Uterus (tissue), 4 donors: Measurements from ENCODE around the gene SCT. TPM values are rescaled to one million over a fixed set of nuclear protein-coding genes. Genes with fewer than 3 reads are reported as not detected.

Source experiments
- DNase-seq, 2 donors: peaks; one replicate each; pipeline ENCODE4 v3.0.0-alpha.2; 2019 to 2020
- H3K27ac ChIP-seq, 2 donors: fragments of 200-600 bp; sonication (generic); 1 replicate in 1 of 2; 2 replicates in 1 of 2; pipeline ENCODE4 v1.5.1; 2016 to 2018
- H3K27me3 ChIP-seq, 2 donors: fragments of 200-600 bp; sonication (generic); one replicate each; pipeline ENCODE4 v1.5.1; 2018 to 2019; ENCODE audit warnings: control low read depth in 1 of 2
- H3K36me3 ChIP-seq, 2 donors: fragments of 200-600 bp; sonication (generic); one replicate each; pipeline ENCODE4 v1.5.1; 2019; ENCODE audit warnings: control low read depth in 1 of 2
- H3K4me1 ChIP-seq, 2 donors: fragments of 200-600 bp; sonication (generic); one replicate each; pipeline ENCODE4 v1.5.1; 2018 to 2019; ENCODE audit warnings: control low read depth in 1 of 2
- H3K4me3 ChIP-seq, 2 donors: fragments of 200-600 bp; sonication (generic); 1 replicate in 1 of 2; 2 replicates in 1 of 2; pipeline ENCODE4 v1.5.1; 2018 to 2019; ENCODE audit warnings: mild to moderate bottlenecking in 1 of 2
- H3K9me3 ChIP-seq, 2 donors: fragments of 200-600 bp; sonication (generic); one replicate each; pipeline ENCODE4 v1.5.1; 2019; ENCODE audit warnings: control low read depth in 1 of 2
- POLR2A ChIP-seq, 2 donors: fragments of 450-650 bp; IDR thresholded peaks; one replicate each; pipeline ENCODE4 v1.6.1; 2016; ENCODE audit warnings: antibody characterized with exemption in 2 of 2, mild to moderate bottlenecking in 1 of 2, moderate library complexity in 1 of 2
- intact Hi-C: fragments of 100-400 bp; cut with DNase I; formaldehyde crosslinking; loops from one replicate; pipeline ENCODE4 v1.15.1; 2023; ENCODE audit warnings: low total_unique reads
- total RNA-seq, 4 donors: library from RNA; depleted of rRNA in 3 of 4; stranded (reverse); fragments of >200 nt in 3 of 4; gene quantifications; one replicate each; pipeline versions ENCODE4 v1.1.0 to v1.2.4, GENCODE V29; 2014 to 2023
- TF ChIP-seq, protein P1 (sequence below), 4 experiments: fragments of 200-600 bp in 2 of 4; fragments of 450-650 bp in 2 of 4; sonication (generic) in 2 of 4; IDR thresholded peaks; one replicate each; pipeline ENCODE4 v1.5.1; 2016 to 2019; ENCODE audit warnings: antibody characterized with exemption in 4 of 4, mild to moderate bottlenecking in 2 of 4, moderate library complexity in 1 of 4
- donor health status: DM: yes; HTN: yes; CAD: no.

Gene SCT
- total RNA-seq, 4 donors from 2014 or later: not detected

DNA sequence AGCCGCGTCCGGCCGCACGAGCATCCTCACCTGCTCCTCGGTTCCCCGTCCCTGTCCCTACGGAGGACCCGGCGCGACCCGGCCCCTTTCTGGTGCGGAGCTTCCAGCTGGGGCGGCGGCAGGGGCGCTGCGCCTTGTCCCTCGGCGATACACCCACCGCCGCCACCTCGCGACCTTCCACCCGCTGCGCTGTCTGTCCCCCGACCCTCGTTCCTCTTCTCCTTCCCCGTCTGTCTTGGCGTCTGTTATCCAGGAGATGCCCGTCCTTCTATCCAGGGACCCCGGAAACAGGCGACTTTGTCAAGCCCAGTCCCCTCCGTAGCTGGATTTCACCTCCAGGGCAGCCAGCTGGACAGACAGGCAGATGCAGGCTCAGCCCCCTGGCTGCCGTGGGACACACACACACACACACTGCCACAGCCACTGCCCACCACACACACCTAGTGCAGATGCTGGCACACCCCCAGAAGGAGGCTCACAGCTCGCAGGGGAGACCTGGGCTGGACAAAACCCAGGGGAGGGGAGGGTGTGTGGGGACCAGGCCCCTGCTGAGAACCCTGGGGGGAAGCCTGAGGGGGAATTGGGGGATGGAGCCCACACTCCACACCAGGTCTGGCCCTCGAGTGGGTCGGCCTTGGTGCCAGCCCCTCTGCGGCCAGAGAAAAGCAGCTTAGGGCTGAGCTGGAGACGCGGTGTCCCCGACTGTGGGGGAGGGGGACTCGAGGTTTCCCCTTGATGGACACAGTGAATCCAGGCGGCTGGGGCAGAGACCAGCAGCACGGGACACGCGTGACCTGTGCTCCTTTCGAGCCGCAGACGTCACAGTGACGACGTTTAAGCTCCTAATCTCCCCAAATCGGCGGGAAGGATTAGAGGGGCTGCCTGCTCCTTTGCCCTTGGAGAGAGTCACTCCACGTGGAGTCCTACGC, 10.9 kb upstream of the SCT start:
- H3K4me3 ChIP-seq: peak overlapping the region in 1 of 2 donors; percentile 10
- H3K27ac ChIP-seq: no peak overlapping the region
- H3K36me3 ChIP-seq: no peaks in the 10 kb centered on the region
- no peaks in the 10 kb centered on the region for H3K27me3 ChIP-seq
- no peaks in the 10 kb centered on the region for H3K9me3 ChIP-seq
- TF ChIP-seq, protein P1, sequence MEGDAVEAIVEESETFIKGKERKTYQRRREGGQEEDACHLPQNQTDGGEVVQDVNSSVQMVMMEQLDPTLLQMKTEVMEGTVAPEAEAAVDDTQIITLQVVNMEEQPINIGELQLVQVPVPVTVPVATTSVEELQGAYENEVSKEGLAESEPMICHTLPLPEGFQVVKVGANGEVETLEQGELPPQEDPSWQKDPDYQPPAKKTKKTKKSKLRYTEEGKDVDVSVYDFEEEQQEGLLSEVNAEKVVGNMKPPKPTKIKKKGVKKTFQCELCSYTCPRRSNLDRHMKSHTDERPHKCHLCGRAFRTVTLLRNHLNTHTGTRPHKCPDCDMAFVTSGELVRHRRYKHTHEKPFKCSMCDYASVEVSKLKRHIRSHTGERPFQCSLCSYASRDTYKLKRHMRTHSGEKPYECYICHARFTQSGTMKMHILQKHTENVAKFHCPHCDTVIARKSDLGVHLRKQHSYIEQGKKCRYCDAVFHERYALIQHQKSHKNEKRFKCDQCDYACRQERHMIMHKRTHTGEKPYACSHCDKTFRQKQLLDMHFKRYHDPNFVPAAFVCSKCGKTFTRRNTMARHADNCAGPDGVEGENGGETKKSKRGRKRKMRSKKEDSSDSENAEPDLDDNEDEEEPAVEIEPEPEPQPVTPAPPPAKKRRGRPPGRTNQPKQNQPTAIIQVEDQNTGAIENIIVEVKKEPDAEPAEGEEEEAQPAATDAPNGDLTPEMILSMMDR (IDR thresholded peaks at IDR 0.05): no peak
- TF ChIP-seq POLR2A (IDR thresholded peaks at IDR 0.05): no peak
- H3K4me1 ChIP-seq: peaks cover 0 to 16% of the 10 kb centered on the region in 2 donors
- intact Hi-C loops: no loop called here
- DNase-seq: peak in 1 of 2 donors; percentile 22

DNA sequence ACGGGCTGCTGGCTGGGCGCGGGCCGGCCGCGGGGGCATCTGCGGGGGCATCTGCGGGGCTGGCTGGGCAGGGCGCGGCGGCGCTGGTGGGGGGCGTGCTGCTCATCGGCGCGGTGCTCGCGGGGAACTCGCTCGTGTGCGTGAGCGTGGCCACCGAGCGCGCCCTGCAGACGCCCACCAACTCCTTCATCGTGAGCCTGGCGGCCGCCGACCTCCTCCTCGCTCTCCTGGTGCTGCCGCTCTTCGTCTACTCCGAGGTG, 10.3 kb upstream of the SCT start:
- peak overlapping the region; percentile 2 to 10 for H3K4me3 ChIP-seq
- H3K36me3 ChIP-seq: no peaks in the 10 kb centered on the region
- no peaks in the 10 kb centered on the region for H3K9me3 ChIP-seq
- DNase-seq: no peak
- intact Hi-C loops: no loop called here
- H3K27ac ChIP-seq: no peak overlapping the region
- peaks cover 0 to 16% of the 10 kb centered on the region in 2 donors for H3K4me1 ChIP-seq
- no peaks in the 10 kb centered on the region for H3K27me3 ChIP-seq
- TF ChIP-seq, protein P1 (IDR thresholded peaks at IDR 0.05): no peak
- no peak for TF ChIP-seq POLR2A (IDR thresholded peaks at IDR 0.05)

DNA sequence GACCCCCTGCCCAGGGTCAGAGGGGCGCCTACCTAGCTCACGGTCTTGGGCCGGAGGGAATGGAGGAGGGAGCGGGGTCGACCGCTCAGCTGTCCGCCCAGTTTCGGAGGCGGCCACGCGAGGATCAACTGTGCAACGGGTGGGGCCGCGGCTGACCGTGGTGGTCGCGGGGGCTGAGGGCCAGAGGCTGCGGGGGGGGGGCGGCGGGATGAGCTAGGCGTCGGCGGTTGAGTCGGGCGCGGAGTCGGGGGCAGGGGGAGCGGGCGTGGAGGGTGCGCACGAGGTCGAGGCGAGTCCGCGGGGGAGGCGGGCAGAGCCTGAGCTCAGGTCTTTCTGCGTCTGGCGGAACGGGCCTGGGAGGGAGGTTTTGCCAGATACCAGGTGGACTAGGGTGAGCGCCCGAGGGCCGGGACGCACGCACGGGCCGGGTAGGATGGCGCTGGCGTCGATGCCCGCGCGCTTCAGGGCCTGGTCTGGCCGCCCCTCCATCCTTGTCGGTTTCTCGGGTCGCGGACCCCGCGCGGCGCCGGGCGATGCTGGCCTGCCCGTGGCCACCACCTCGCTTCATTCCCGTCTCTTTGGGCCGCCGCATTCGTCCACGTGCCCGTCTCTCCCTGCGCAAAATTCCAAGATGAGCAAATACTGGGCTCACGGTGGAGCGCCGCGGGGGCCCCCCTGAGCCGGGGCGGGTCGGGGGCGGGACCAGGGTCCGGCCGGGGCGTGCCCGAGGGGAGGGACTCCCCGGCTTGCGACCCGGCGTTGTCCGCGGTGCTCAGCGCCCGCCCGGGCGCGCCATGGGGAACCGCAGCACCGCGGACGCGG, 9.7 kb upstream of the SCT start, which contains the start of gene DRD4:
Gene DRD4, plus strand, starts transcription at position 759 of the 822 bp plus-strand sequence. Its CDS starts 36 bp downstream, at position 795.
- TF ChIP-seq POLR2A (IDR thresholded peaks at IDR 0.05): no peak
- TF ChIP-seq, protein P1 (IDR thresholded peaks at IDR 0.05): no peak
- H3K27me3 ChIP-seq: no peaks in the 10 kb centered on the region
- peak within 1 kb of the TSS; percentile 2 to 10 for H3K4me3 ChIP-seq
- DNase-seq: peak in 1 of 2 donors; percentile 65
- no peak within 1 kb of the TSS for H3K27ac ChIP-seq
- H3K9me3 ChIP-seq: no peaks in the 10 kb centered on the region
- intact Hi-C loops: no loop called here
- no peaks in the 10 kb centered on the region for H3K36me3 ChIP-seq
- H3K4me1 ChIP-seq: peaks cover 0 to 16% of the 10 kb centered on the region in 2 donors

DNA sequence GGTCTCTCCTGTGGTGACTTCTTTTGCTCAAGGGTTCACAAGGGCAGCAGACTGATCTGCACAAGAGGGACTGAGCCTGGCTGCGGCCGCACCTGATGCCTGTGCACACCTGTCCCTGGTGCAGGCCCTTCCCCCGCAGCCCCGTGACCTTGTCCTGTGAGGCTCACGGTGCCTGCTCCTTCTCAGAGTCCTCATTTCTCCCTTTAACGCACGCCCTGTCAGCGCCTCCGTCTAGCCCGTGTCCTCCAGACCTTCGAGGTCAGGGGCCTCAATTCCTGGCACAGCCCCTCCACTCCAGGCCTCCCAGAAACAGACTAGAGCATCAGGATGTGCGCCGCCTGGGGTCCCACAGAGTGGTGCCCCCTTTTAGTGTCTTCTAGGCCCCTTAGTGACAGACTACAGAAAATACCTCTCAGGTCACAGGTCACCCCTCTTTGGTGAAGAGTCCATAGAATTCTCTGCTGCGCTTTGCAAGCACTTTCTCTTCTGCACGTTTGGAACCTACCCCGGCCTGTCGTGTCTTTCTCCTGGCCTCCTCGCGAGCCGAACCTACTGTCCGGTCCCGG, 9.0 kb upstream of the SCT start:
- Histone ChIP-seq H3K4me1 (peaks cover 0 to 16% of the 10 kb centered on the region in 2 donors), H3K4me3 (no peak overlapping the region), H3K9me3 (no peaks in the 10 kb centered on the region), H3K27me3 (no peaks in the 10 kb centered on the region), H3K27ac (no peak overlapping the region), H3K36me3 (no peaks in the 10 kb centered on the region)
- no peak for DNase-seq
- intact Hi-C loops: no loop called here
- TF ChIP-seq, protein P1 (IDR thresholded peaks at IDR 0.05): no peak
- no peak for TF ChIP-seq POLR2A (IDR thresholded peaks at IDR 0.05)
